ENCODE results near the gene RCAN1.

GRCh38 chr21:34595457-34595856 lies 19.5 kb downstream of the RCAN1 start:
- TF ChIP-seq TAF1 (IDR thresholded peaks at IDR 0.05; ENCODE audit: borderline replicate concordance, low read depth, low read length) (no peak), POLR2A (IDR thresholded peaks at IDR 0.05; ENCODE audit: low read depth, low read length) (no peak)
